HG03064 (cell line): Measurements from ENCODE around the gene LYZL2.
"Not testable (repeated sequence)": the region's sequence is repeated elsewhere in the genome, so short reads cannot be mapped to it uniquely, and the experiment has no call there.

ENCODE experiments used
- ATAC-seq: cut with Tn5 transposase; IDR thresholded peaks from one replicate; pipeline ENCODE4 v1.9.1; 2021; ENCODE audit warnings: low read depth; ENCODE audit not compliant: unreplicated experiment

Gene LYZL2

GRCh38 chr10:30596013-30596412, 33.5 kb downstream of the LYZL2 start:
- ATAC-seq: no peak

- no peak for ATAC-seq
Measured at GRCh38 chr10:30594077-30594476, 35.5 kb downstream of the LYZL2 start.

- ATAC-seq: not testable (repeated sequence)
Measured at GRCh38 chr10:30592770-30593169, 36.8 kb downstream of the LYZL2 start.

- ATAC-seq: no peak
Measured at GRCh38 chr10:30591249-30591670, 38.3 kb downstream of the LYZL2 start.

GRCh38 chr10:30589441-30589840, 40.1 kb downstream of the LYZL2 start:
- ATAC-seq: no peak

GRCh38 chr10:30587522-30588031, 42.0 kb downstream of the LYZL2 start:
- ATAC-seq: peak; percentile 72

- no peak for ATAC-seq
Measured at GRCh38 chr10:30586828-30587227, 42.7 kb downstream of the LYZL2 start.

GRCh38 chr10:30583778-30584415, 45.7 kb downstream of the LYZL2 start:
- peak; percentile 55 for ATAC-seq

GRCh38 chr10:30581779-30582380, 47.7 kb downstream of the LYZL2 start:
- ATAC-seq: no peak

GRCh38 chr10:30580676-30581075, 48.9 kb downstream of the LYZL2 start:
- no peak for ATAC-seq

- ATAC-seq: no peak
Measured at GRCh38 chr10:30580241-30580640, 49.3 kb downstream of the LYZL2 start.

GRCh38 chr10:30579574-30579973, 50.0 kb downstream of the LYZL2 start:
- ATAC-seq: no peak

GRCh38 chr10:30577048-30577447, 52.5 kb downstream of the LYZL2 start:
- ATAC-seq: no peak

GRCh38 chr10:30576641-30577040, 52.9 kb downstream of the LYZL2 start:
- ATAC-seq: no peak

- ATAC-seq: no peak
Measured at GRCh38 chr10:30574432-30574796, 55.1 kb downstream of the LYZL2 start.

GRCh38 chr10:30573721-30574431, 55.7 kb downstream of the LYZL2 start:
- no peak for ATAC-seq

- no peak for ATAC-seq
Measured at GRCh38 chr10:30565449-30565848, 64.1 kb downstream of the LYZL2 start.

- no peak for ATAC-seq
Measured at GRCh38 chr10:30562787-30563186, 66.8 kb downstream of the LYZL2 start.
